ENCODE measurements around the gene RPL4.

DNA sequence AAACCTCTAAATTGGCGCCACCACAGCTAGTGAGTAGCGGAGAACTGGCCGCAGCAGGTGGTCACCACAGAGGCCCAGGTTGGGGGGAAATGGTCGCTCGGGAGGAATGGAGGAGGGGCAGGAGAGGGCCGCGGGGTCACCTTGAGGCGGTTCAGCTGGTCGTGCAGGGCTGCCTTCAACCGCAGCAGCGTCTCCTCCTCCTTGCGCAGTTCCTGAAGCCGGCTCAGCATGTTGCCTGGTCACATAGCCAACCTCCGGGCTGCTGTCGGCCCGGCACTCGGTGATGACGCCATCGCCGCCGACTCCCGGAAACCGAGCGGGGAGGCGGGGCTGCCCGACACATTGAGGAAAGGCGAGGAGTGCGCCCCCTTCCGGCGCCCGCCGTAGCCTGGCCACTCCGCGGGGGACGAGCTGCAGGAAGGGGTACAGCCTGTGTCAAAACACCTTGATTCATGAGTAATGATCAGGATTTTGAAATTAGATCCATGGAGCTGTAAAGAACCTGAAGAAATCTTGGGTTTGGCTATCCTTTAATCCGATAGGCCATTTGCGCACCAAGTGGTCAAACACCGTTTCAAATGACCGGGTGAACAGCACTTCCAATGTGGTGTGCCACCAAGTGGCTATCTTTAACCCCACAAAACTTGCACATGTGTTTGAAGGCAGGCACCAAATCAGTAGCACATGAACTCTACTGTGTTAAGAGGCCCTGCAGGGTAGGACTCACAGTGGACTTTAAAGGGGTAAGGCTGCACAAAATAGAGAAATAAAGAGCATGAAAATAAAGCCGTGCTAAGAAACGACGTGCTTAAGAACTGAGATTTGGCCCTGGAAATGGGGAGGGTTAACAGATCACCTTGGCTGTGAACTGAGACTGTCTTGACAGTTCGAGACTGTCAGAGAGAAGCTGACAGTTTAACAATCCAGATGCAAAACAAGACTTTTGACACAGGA lies 6.9 kb downstream of the RPL4 start, which contains the start of gene SNAPC5:
- TF ChIP-seq, protein P1, sequence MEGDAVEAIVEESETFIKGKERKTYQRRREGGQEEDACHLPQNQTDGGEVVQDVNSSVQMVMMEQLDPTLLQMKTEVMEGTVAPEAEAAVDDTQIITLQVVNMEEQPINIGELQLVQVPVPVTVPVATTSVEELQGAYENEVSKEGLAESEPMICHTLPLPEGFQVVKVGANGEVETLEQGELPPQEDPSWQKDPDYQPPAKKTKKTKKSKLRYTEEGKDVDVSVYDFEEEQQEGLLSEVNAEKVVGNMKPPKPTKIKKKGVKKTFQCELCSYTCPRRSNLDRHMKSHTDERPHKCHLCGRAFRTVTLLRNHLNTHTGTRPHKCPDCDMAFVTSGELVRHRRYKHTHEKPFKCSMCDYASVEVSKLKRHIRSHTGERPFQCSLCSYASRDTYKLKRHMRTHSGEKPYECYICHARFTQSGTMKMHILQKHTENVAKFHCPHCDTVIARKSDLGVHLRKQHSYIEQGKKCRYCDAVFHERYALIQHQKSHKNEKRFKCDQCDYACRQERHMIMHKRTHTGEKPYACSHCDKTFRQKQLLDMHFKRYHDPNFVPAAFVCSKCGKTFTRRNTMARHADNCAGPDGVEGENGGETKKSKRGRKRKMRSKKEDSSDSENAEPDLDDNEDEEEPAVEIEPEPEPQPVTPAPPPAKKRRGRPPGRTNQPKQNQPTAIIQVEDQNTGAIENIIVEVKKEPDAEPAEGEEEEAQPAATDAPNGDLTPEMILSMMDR (IDR thresholded peaks at IDR 0.05; ENCODE audit: low read length), result peak; percentile 98
- TF ChIP-seq EZH2 (optimal IDR thresholded peaks at IDR 0.05; ENCODE audit: low read depth, low read length) (no peak), EZH2phosphoT487 (IDR thresholded peaks at IDR 0.05; ENCODE audit: low read length) (no peak)

Data from MM.1S (cell line).